ENCODE results near the gene TFEB.

TFEB gene

GRCh38 chr6:41763470-41763869, 28.1 kb upstream of the TFEB start:
- DNase-seq (ENCODE audit: low spot score): no peak

GRCh38 chr6:41759905-41760579, 24.6 kb upstream of the TFEB start:
- no peak for DNase-seq (ENCODE audit: low spot score)

DNA sequence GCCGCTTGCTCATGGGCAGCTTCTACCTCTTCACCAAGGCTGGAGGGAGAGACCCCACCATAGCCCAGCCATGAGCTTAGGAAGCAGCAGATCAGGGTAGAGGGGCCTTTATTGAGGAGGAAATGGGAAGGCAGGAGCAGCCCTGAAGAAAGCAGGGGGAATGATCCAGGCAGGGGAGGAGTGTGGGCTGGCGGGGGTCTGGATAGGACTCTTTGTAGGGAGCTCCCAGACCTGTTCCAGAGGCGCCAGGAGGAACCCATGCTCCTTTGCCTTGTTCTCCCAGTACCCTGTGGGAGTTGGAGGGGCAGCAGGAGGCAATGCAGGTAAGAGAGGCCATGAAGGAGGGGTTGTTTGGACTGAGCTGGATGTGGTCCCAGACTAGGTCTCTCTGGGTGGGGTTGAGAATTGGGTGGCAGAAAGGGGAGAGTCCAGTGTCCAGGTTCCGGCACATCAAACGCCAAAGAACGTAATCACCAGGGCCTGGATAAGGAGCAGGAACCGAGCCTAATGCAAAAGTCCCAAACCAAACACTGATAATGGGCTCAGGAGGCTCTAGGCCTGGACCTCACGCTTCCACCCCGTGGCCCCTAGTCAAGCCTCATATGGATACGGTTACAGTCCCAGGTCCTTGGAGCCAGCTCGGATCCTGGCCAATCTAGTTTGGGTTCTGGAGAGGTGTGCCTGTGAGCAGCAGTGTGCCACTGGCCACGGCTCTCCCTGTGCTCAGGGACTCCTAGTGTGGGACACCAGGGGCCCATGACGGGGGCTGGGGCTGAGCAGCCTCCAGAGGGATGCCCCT, 23.9 kb upstream of the TFEB start:
- DNase-seq (ENCODE audit: low spot score): no peak

- no peak for DNase-seq (ENCODE audit: low spot score)
Measured at GRCh38 chr6:41758641-41759035, 23.2 kb upstream of the TFEB start.

- no peak for DNase-seq (ENCODE audit: low spot score)
Measured at GRCh38 chr6:41757931-41758640, 22.7 kb upstream of the TFEB start.

- DNase-seq (ENCODE audit: low spot score): no peak
Measured at GRCh38 chr6:41757271-41757670, 21.9 kb upstream of the TFEB start.

DNA sequence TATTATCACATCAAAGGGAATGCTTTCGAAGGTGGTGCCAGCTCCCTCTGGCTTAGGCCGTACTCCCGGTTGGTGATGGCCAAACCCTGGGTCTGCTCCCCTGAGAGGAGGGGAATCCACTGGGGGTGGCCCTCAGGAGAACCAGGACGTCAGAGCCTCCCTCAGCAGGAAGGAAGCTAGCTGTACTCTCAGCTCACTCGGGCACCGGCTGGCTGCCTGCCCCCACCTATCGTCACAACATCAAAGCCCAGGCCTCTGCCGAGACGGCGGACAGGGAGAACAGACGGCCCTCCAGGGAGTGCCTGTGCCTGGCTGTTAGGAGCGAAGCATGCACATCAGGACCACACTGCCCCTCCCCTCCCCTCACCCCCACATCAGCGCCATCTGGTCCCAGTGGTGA, 20.9 kb upstream of the TFEB start:
- DNase-seq (ENCODE audit: low spot score): peak; percentile 45

DNA sequence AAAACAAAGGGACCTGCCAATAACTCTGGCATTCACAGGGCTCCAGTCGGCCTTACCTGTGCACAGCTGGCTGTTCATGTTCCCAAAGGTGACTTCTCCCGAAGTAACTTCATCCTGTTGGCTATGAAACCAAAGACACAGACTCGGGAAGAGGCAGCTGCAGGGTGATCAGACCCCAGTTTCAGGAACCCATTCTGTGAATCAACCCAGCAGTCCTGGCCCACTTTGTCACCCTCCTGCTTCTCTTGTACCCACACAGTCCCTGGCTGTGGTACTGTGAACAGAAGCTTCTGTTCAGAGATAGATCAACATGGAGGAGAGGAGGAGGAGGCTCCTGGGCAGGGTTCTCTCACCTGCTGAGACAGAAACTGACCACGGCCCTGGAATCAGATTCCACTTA, 20.5 kb upstream of the TFEB start:
- DNase-seq (ENCODE audit: low spot score): no peak

DNA sequence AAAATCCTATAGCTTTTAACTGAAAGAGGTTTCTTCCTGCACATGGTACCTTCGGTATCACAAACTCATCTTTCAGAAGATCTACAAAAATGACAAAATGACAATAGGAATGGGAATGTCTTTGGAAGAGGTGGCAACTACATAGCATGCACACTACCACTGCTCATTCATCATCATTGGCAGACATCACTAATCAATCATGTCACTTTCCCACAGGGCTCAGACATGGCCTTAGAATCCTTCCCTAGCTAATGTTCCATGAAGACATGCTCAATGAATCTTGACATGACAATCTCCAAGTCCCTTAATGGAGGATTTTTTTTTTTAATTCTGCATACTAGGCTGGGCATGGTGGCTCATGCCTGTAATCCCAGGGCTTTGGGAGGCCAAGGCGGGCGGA, 15.0 kb upstream of the TFEB start:
- no peak for DNase-seq (ENCODE audit: low spot score)

GRCh38 chr6:41748542-41748941, 13.1 kb upstream of the TFEB start:
- no peak for DNase-seq (ENCODE audit: low spot score)

DNA sequence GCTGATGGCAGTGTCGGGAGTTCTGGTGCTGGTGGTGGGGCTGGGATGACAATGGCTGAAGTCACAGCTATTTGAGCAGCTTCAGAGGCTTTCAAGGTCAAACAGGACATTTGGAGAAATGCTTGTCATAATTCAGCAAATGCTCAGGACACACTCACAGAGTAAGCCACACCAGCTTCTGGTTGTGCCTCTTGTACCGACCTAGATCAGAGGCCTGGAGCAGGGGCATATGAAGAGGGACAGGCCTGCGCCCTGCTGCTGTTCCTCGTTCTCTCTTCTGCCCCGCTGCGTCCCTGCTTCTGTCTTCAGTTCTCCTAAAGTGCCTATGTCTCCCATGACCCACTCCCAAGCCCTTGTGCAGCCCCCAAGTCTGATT, 12.7 kb upstream of the TFEB start:
- DNase-seq (ENCODE audit: low spot score): no peak

DNA sequence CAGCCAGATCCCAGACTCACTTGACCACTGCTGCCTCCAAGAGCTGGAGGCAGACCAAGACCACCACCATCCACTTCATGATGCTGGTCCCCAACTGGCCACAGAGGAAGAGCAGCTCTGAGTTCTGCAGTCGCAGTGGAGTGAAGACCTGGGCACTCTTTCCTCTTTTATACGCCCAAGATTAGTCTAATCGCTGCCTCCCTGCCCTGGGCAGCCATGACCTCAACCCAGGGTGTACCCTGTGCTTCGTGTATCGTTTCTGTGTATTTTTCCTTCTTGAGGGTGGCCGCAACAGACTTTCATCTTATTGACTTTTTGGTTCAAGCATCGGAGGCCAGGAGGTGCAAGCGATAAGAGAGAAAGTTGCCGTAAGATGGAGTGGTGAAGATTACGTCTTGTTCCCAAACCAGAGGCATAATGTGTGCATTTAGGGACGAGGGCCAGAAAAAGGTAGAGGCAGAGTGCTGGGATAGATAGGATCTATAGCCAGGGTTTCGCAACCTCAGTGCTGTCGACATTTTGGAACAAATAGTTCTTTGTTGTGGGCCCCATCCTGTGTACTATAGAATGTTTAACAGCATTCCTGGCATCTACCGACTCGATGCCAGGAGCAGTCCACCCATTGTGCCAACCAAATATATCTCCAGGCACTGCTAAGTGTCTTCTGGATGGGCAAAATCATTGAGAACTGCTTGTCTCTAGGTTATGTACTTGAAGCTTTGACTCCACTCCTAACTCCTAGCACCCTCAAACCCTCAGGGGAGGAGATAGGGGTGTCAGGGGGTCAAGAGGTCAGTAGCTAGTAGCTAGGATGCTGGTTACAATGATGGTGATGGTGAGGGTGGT, 12.1 kb upstream of the TFEB start, which contains the start of gene PGC:
TSS of gene PGC (minus strand) at position 142 of the 846 bp plus-strand sequence. CDS start at position 79, 63 bp downstream.
- DNase-seq (ENCODE audit: low spot score): peak; percentile 49

DNA sequence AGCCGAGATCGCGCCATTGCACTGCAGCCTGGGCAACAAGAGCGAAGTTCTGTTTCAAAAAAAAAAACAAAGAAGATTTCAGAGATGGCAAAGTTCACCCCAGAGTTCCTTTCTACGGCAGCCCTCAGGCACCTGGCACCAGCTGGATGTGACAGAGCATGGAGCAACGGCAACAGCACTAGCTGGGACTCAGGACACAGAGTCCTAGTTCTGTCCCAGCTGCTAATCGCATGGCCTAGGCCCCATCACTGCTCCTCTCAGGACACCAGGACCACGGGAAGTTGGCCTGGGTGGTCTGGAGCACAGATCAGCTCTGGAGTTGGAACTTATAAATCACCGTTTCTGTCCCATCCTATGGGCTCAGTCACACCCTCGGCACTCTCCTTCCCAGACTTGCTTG, 10.7 kb upstream of the TFEB start:
- DNase-seq (ENCODE audit: low spot score): no peak

- no peak for DNase-seq (ENCODE audit: low spot score)
Measured at GRCh38 chr6:41744236-41744787, 8.9 kb upstream of the TFEB start.

- no peak for DNase-seq (ENCODE audit: low spot score)
Measured at GRCh38 chr6:41743406-41744235, 8.2 kb upstream of the TFEB start.

- DNase-seq (ENCODE audit: low spot score): peak; percentile 80
Measured at GRCh38 chr6:41741625-41742490, 6.5 kb upstream of the TFEB start.

DNA sequence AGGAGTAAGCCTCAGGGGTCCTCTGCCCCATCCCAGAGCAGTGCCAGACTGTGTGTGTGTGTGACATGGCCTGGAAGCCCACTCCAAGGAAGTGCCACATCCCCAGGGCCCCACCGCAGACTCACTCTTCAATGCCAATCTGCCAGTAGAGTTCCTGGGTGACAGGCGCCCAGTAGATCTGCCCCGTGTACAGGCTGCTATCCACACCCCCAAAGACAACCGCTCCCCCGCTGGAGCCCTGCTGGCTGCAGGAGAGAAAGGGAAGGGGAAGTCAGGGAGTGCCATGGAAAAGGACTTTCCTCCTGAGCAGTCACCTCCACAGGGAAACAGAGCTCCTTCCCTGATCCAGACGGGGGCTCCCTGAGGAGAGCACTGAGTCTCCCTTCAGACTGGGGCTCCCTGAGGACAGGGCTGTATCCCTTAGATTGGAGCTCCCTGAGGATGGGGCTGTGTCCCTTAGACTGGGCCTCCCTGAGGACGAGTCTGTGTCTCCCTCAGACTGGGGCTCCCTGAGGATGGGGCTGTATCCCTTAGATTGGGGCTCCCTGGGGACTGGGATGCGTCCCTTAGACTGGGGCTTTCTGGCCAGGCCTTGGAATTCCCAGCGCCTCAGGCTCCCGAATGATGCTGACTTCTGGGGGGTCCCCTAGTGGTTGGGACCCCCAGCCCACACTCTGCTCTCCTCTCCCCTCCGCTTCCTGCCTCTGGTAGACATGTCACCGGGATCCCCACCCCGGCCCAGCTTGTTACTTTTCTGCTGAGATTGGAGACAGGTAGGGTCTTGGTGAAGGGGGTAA, 5.2 kb upstream of the TFEB start:
- no peak for DNase-seq (ENCODE audit: low spot score)

DNA sequence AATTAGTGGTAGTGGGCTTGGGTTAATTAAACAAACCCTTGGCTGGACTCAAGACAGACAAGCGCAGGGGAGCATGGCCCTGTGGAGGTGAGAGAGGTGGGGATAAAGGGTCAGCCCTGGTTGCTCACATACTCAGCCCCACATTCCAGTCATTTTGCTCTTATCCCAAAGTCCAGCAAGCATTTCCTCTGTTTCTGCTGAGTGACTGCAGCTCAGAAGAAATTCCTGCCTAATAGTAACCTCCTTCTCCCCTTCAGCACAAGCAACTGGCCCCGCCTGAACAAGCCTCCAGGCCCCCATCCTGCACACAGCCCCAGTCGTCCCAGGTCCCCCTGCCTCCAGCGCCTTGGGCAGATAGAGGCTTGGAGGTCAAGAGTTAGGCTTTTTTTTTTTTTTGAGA, 3.6 kb upstream of the TFEB start:
- no peak for DNase-seq (ENCODE audit: low spot score)

DNA sequence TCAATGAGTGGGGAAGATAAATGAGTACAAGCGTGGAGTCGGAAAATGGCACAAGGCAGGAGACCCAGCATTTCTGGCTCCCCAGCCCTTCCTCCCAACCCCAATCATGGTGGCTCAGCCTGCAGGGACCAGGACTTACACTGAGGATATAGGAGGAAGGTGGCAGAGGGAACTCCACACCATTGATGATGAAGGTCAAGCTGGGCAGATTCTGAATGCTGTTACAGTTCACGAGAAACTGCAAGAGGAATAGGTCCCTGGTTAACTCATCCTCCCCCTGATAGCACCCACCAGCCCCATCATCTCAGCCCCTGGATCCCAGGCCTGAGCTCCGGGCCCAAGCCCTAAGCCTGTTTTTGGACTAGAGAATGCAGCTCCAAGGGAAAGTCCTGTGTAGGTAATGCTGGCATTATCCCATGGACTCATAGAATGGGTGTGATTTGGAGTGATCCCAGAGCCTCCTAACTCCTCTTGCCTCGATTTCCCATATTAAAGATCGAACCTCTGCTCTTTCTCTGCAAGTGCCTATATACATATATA, 2.3 kb upstream of the TFEB start:
- no peak for DNase-seq (ENCODE audit: low spot score)

Measured in SW480 (cell line).